Ovary (tissue), 9 donors: ENCODE data around the gene ABCA6. TPM values are rescaled to one million over a fixed set of nuclear protein-coding genes. Genes with fewer than 3 reads are reported as not detected.

Experiments
- DNase-seq, 5 donors: peaks; one replicate each; pipeline ENCODE4 v3.0.0-alpha.2; 2019 to 2020
- H3K27ac ChIP-seq, 2 donors: fragments of 200-600 bp; one replicate each; pipeline versions ENCODE4 v1.5.1 to v1.8.0; 2019 to 2022
- H3K27me3 ChIP-seq: fragments of 200-600 bp; one replicate; pipeline ENCODE4 v1.8.0; 2022
- H3K36me3 ChIP-seq: fragments of 200-600 bp; sonication (generic); one replicate; pipeline ENCODE4 v1.5.1; 2019
- H3K4me1 ChIP-seq: one replicate; pipeline ENCODE4 v1.8.1; 2013; ENCODE audit warnings: mild to moderate bottlenecking, moderate library complexity; ENCODE audit not compliant: insufficient read depth
- H3K4me3 ChIP-seq: fragments of 200-600 bp; sonication (generic); one replicate; pipeline ENCODE4 v1.5.1; 2017
- H3K9me3 ChIP-seq, 2 donors: fragments of 200-600 bp in 1 of 2; sonication (generic) in 1 of 2; one replicate each; pipeline versions ENCODE4 v1.5.1 to v1.8.1; 2013 to 2019; ENCODE audit warnings: mild to moderate bottlenecking in 1 of 2, moderate library complexity in 1 of 2
- CTCF ChIP-seq, 3 donors: fragments of 450-650 bp in 2 of 3; fragments of 200-600 bp in 1 of 3; IDR thresholded peaks; one replicate each; pipeline versions ENCODE4 v1.5.1 to v1.8.0; 2016 to 2022; ENCODE audit warnings: antibody characterized with exemption in 3 of 3, mild to moderate bottlenecking in 1 of 3
- EP300 ChIP-seq: sonication (generic); formaldehyde crosslinking; IDR thresholded peaks from one replicate; pipeline ENCODE4 v1.6.1; 2017; ENCODE audit warnings: antibody characterized with exemption
- POLR2A ChIP-seq: fragments of 450-650 bp; IDR thresholded peaks from one replicate; pipeline ENCODE4 v1.6.1; 2017; ENCODE audit warnings: antibody characterized with exemption, mild to moderate bottlenecking, moderate library complexity
- WGBS, 3 donors: extraction: QIAGEN DNeasy Blood & Tissue Kit in 1 of 3; methylation state at CpG; one replicate each; pipeline versions ENCODE4 v1.1.5 to v1.1.7; 2013 to 2017; 5-methylcytosine and 5-hydroxymethylcytosine counted together
- intact Hi-C, 4 donors: fragments of 100-400 bp; cut with DNase I; formaldehyde crosslinking; loops; one replicate each; pipeline versions ENCODE4 v1.11.0 to v1.15.1; 2022 to 2023
- polyA plus RNA-seq, 2 donors: library from polyadenylated mRNA; stranded (reverse); fragments of 200-250 nt in 1 of 2; fragments of 350-450 nt in 1 of 2; fragmentation: Illumina TruSeq in 1 of 2; extraction: RNeasy Lipid Tissue Mini Kit (QIAGEN cat#74804) in 1 of 2; gene quantifications; one replicate each; pipeline ENCODE4 v1.2.3, GENCODE V29; 2013 to 2014
- total RNA-seq, 7 donors: library from RNA; depleted of rRNA in 2 of 7; stranded (reverse); fragments of >200 nt in 2 of 7; fragmentation: NEBNext Ultra II Directional in 3 of 7; extraction: Animal tissue kit (Norgen Biotek cat#: 25700) in 3 of 7; gene quantifications; one replicate each; pipeline versions ENCODE4 v1.1.0 to v1.2.4, GENCODE V29; 2016 to 2023
- donor health status: DM: no; HTN: no; CAD: no; lungs with moderate emphysema.
- donor health status: DM: no; HTN: no; CAD: no.
- donor health status: Bipolar disorder and iron deficiency.
- donor health status: DM: yes; HTN: yes; CAD: no.
- donor health status: DM: no; HTN: no; CAD: no.
- donor health status: DM: yes; HTN: yes; CAD: no.

The ABCA6 gene
- total and polyA plus RNA-seq, 9 donors, result 27.9 to 249 (median 38.1) TPM

GRCh38 chr17:69056179-69056823, 85.4 kb downstream of the ABCA6 start:
- WGBS, 3 donors, result 90 to 98% (median 94%) methylated on average over 3 of the region's 3 CpGs

GRCh38 chr17:69055334-69055733, 86.4 kb downstream of the ABCA6 start:
- DNase-seq, result no peak
- H3K27me3 ChIP-seq, result no peaks in the 10 kb centered on the region
- H3K27ac ChIP-seq, result no peak overlapping the region
- H3K9me3 ChIP-seq, result no peaks in the 10 kb centered on the region
- peaks cover 3% of the 10 kb centered on the region for H3K4me1 ChIP-seq
- H3K4me3 ChIP-seq, result no peak overlapping the region
- no peak for TF ChIP-seq CTCF (IDR thresholded peaks at IDR 0.05)
- no peak for TF ChIP-seq POLR2A
- TF ChIP-seq EP300, result no peak
- intact Hi-C loops, result no loop called here
- WGBS, 3 donors, result 87 to 94% (median 88%) methylated on average over 2 of the region's 2 CpGs
- H3K36me3 ChIP-seq, result no peaks in the 10 kb centered on the region

More at GRCh38 chr17:69056179-69056823, 85.4 kb downstream of the ABCA6 start:
- Histone ChIP-seq H3K9me3 (no peaks in the 10 kb centered on the region), H3K27ac (no peak overlapping the region), H3K4me1 (peaks cover 3% of the 10 kb centered on the region), H3K4me3 (no peak overlapping the region), H3K36me3 (no peaks in the 10 kb centered on the region), H3K27me3 (no peaks in the 10 kb centered on the region)
- DNase-seq, result no peak
- no peak for TF ChIP-seq CTCF (IDR thresholded peaks at IDR 0.05)
- TF ChIP-seq POLR2A, result no peak
- TF ChIP-seq EP300, result no peak
- intact Hi-C loops, result loop anchor here in 1 of 4 donors (1.0 kb wide), 1 partner anchor 8 kb away; no protein-coding TSS in a partner anchor

GRCh38 chr17:69050999-69051775, 90.5 kb downstream of the ABCA6 start:
- Histone ChIP-seq H3K27me3 (no peaks in the 10 kb centered on the region), H3K36me3 (no peaks in the 10 kb centered on the region), H3K4me3 (no peak overlapping the region), H3K4me1 (peaks cover 4% of the 10 kb centered on the region), H3K9me3 (no peaks in the 10 kb centered on the region), H3K27ac (no peak overlapping the region)
- TF ChIP-seq EP300, result no peak
- TF ChIP-seq POLR2A, result no peak
- TF ChIP-seq CTCF (IDR thresholded peaks at IDR 0.05), result no peak
- 22 to 41% (median 34%) methylated on average over 5 of the region's 5 CpGs for WGBS, 3 donors
- DNase-seq, result no peak
- intact Hi-C loops, result no loop called here

GRCh38 chr17:69048634-69049033, 93.1 kb downstream of the ABCA6 start:
- Histone ChIP-seq H3K36me3 (no peaks in the 10 kb centered on the region), H3K27me3 (no peaks in the 10 kb centered on the region), H3K9me3 (no peaks in the 10 kb centered on the region), H3K4me1 (peaks cover 4% of the 10 kb centered on the region), H3K27ac (peak overlapping the region in 1 of 2 donors; percentile 84), H3K4me3 (no peak overlapping the region)
- intact Hi-C loops, result loop anchor here in 1 of 4 donors (1.0 kb wide), 1 partner anchor 8 kb away; no protein-coding TSS in a partner anchor
- DNase-seq, result no peak
- 95 to 97% (median 96%) methylated on average over 2 of the region's 2 CpGs for WGBS, 3 donors
- TF ChIP-seq EP300, result no peak
- TF ChIP-seq POLR2A, result no peak
- TF ChIP-seq CTCF (IDR thresholded peaks at IDR 0.05), result no peak
